ENCODE data around the gene RBM42. TPM values are rescaled to one million over a fixed set of nuclear protein-coding genes. Genes with fewer than 3 reads are reported as not detected.

RBM42 gene
- total and polyA plus RNA-seq, 9 of the 15 experiments (the other 6 are each of a cell fraction or from before 2014, with no cell fraction given): 5.7 to 149 (median 32.4) TPM

DNA sequence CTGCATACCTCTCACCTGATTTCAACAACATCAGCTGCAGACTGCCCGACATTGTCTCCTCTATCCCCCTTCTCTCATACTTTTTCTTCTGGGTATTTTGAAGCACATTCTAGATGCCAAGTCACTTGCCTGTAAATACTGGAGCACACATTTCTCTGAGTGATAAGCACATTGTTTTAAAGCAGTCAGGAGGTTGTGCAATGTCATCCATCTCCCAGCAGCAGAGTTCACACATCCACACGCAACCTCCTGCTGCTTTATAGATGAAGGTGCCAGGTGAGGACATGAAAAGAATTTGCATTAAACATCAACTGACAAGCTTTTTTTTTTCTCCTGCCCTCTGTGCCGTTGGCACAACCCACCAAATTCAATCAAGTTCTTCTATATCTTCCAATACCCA, 43.0 kb downstream of the RBM42 start (continued):
- TF ChIP-seq KDM4B (IDR thresholded peaks at IDR 0.05; ENCODE audit: borderline replicate concordance in 2 of 2, low read depth in 1 of 2) (no peak), HNRNPH1 (optimal IDR thresholded peaks at IDR 0.05; ENCODE audit: low read depth, low read length) (no peak), FOXJ3 (CRISPR knock-in tag; IDR thresholded peaks at IDR 0.05) (no peak), ZNF586 (CRISPR knock-in tag; conservative IDR thresholded peaks at IDR 0.05) (no peak), MTA3 (IDR thresholded peaks at IDR 0.05; ENCODE audit: borderline replicate concordance) (no peak), RBM34 (IDR thresholded peaks at IDR 0.05; ENCODE audit: borderline replicate concordance, insufficient read depth, low read length) (no peak), ELF2 (CRISPR knock-in tag; IDR thresholded peaks at IDR 0.05) (no peak), MEF2A (IDR thresholded peaks at IDR 0.05; ENCODE audit: control insufficient read depth, low read depth, low read length) (0 out of 2 replicates have a peak, but pooled peaks have one; percentile 4), ZNF274 (IDR thresholded peaks at IDR 0.05; ENCODE audit: borderline replicate concordance, low read depth, low read length) (no peak), ETV5 (CRISPR knock-in tag; IDR thresholded peaks at IDR 0.05; ENCODE audit: low read depth) (no peak), CXXC5 (CRISPR knock-in tag; IDR thresholded peaks at IDR 0.05) (peak; percentile 89), PTBP1 (IDR thresholded peaks at IDR 0.05; ENCODE audit: low read depth, low read length) (no peak), TFAM (CRISPR knock-in tag; conservative IDR thresholded peaks at IDR 0.05) (no peak), NFIX (CRISPR knock-in tag; IDR thresholded peaks at IDR 0.05; ENCODE audit: low read depth) (no peak), SNRNP70 (optimal IDR thresholded peaks at IDR 0.05; ENCODE audit: low read depth, low read length) (no peak), NR4A1 (CRISPR knock-in tag; IDR thresholded peaks at IDR 0.05) (no peak), NR4A1 (tag; IDR thresholded peaks at IDR 0.05) (no peak), POLR3A (IDR thresholded peaks at IDR 0.05; ENCODE audit: borderline replicate concordance, extremely low read depth, insufficient read depth, insufficient read length) (no peak), GTF2E2 (tag; IDR thresholded peaks at IDR 0.05) (no peak), SMAD1 (IDR thresholded peaks at IDR 0.05; ENCODE audit: low read depth, low read length, partially characterized antibody) (no peak), ZNF174 (CRISPR knock-in tag; IDR thresholded peaks at IDR 0.05) (no peak), SMARCC2 (IDR thresholded peaks at IDR 0.05; ENCODE audit: low read depth) (peak; percentile 83), DDX20 (tag; IDR thresholded peaks at IDR 0.05; ENCODE audit: low read depth) (no peak), HMGXB4 (CRISPR knock-in tag; IDR thresholded peaks at IDR 0.05) (no peak)
- TF ChIP-seq, protein P1, sequence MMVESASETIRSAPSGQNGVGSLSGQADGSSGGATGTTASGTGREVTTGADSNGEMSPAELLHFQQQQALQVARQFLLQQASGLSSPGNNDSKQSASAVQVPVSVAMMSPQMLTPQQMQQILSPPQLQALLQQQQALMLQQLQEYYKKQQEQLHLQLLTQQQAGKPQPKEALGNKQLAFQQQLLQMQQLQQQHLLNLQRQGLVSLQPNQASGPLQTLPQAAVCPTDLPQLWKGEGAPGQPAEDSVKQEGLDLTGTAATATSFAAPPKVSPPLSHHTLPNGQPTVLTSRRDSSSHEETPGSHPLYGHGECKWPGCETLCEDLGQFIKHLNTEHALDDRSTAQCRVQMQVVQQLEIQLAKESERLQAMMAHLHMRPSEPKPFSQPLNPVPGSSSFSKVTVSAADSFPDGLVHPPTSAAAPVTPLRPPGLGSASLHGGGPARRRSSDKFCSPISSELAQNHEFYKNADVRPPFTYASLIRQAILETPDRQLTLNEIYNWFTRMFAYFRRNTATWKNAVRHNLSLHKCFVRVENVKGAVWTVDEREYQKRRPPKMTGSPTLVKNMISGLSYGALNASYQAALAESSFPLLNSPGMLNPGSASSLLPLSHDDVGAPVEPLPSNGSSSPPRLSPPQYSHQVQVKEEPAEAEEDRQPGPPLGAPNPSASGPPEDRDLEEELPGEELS (CRISPR knock-in tag; IDR thresholded peaks at IDR 0.05; ENCODE audit: borderline replicate concordance): no peak
- TF ChIP-seq, protein P2, sequence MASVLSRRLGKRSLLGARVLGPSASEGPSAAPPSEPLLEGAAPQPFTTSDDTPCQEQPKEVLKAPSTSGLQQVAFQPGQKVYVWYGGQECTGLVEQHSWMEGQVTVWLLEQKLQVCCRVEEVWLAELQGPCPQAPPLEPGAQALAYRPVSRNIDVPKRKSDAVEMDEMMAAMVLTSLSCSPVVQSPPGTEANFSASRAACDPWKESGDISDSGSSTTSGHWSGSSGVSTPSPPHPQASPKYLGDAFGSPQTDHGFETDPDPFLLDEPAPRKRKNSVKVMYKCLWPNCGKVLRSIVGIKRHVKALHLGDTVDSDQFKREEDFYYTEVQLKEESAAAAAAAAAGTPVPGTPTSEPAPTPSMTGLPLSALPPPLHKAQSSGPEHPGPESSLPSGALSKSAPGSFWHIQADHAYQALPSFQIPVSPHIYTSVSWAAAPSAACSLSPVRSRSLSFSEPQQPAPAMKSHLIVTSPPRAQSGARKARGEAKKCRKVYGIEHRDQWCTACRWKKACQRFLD (CRISPR knock-in tag; IDR thresholded peaks at IDR 0.05): no peak

Data from K562 (cell line).